Type B pancreatic cell (in vitro differentiated cells): ENCODE data around the gene RUSF1. TPM values are rescaled to one million over a fixed set of nuclear protein-coding genes. Genes with fewer than 3 reads are reported as not detected.

Experiments used
- DNase-seq: peaks from one replicate; pipeline ENCODE4 v3.0.0; 2021; ENCODE audit warnings: mixed read lengths; ENCODE audit not compliant: unreplicated experiment; ENCODE audit errors: extremely low spot score
- H3K27ac Mint-ChIP-seq: 2 replicates; pipeline ENCODE4 v1.8.0; 2021; ENCODE audit warnings: mild to moderate bottlenecking, mixed read lengths
- H3K27me3 Mint-ChIP-seq: 2 replicates; pipeline ENCODE4 v1.8.0; 2021; ENCODE audit warnings: mixed read lengths
- H3K36me3 Mint-ChIP-seq: 2 replicates; pipeline ENCODE4 v1.8.0; 2021; ENCODE audit warnings: mixed read lengths
- H3K4me1 Mint-ChIP-seq: one replicate; pipeline ENCODE4 v1.8.0; 2021; ENCODE audit warnings: mixed read lengths; ENCODE audit not compliant: unreplicated experiment
- H3K4me3 Mint-ChIP-seq: 2 replicates; pipeline ENCODE4 v1.8.0; 2021; ENCODE audit warnings: mild to moderate bottlenecking, mixed read lengths
- H3K9me3 Mint-ChIP-seq: 2 replicates; pipeline ENCODE4 v1.8.0; 2021; ENCODE audit warnings: mixed read lengths
- CTCF ChIP-seq: fragments of 200-600 bp; sonication (generic); conservative IDR thresholded peaks from 2 replicates; pipeline ENCODE4 v1.5.0; 2021; ENCODE audit warnings: antibody characterized with exemption, mild to moderate bottlenecking
- total RNA-seq: library from RNA; stranded (reverse); gene quantifications from 2 replicates; pipeline ENCODE4 v1.2.1, GENCODE V29; 2021; ENCODE audit warnings: low replicate concordance

RUSF1 gene
- total RNA-seq, 1 donor from 2014 or later = 78.2 TPM

GRCh38 chr16:31521368-31521767, 13.2 kb upstream of the RUSF1 start:
- H3K27me3 Mint-ChIP-seq = peaks cover 36% of the 10 kb centered on the region

GRCh38 chr16:31519759-31520431, 11.7 kb upstream of the RUSF1 start:
- no peaks in the 10 kb centered on the region for H3K9me3 Mint-ChIP-seq
- peaks cover 32% of the 10 kb centered on the region for H3K27me3 Mint-ChIP-seq
- no peaks in the 10 kb centered on the region for H3K4me1 Mint-ChIP-seq
- H3K36me3 Mint-ChIP-seq = no peaks in the 10 kb centered on the region
- H3K4me3 Mint-ChIP-seq = no peak overlapping the region
- DNase-seq = no peak
- H3K27ac Mint-ChIP-seq = no peak overlapping the region
- TF ChIP-seq CTCF = no peak

More at GRCh38 chr16:31521368-31521767, 13.2 kb upstream of the RUSF1 start:
- H3K4me3 Mint-ChIP-seq = no peak overlapping the region
- no peak for DNase-seq
- H3K36me3 Mint-ChIP-seq = no peaks in the 10 kb centered on the region
- H3K4me1 Mint-ChIP-seq = no peaks in the 10 kb centered on the region
- H3K27ac Mint-ChIP-seq = no peak overlapping the region
- H3K9me3 Mint-ChIP-seq = no peaks in the 10 kb centered on the region
- no peak for TF ChIP-seq CTCF

- H3K27me3 Mint-ChIP-seq = peaks cover 29% of the 10 kb centered on the region
- peaks cover under 1% of the 10 kb centered on the region for H3K9me3 Mint-ChIP-seq
Observed at GRCh38 chr16:31517800-31518402, 9.7 kb upstream of the RUSF1 start.

GRCh38 chr16:31513884-31514283, 5.7 kb upstream of the RUSF1 start:
- no peak for DNase-seq
- Mint-ChIP-seq H3K9me3 (peaks cover 6% of the 10 kb centered on the region), H3K27me3 (peaks cover 21% of the 10 kb centered on the region)

More at GRCh38 chr16:31517800-31518402, 9.7 kb upstream of the RUSF1 start:
- H3K36me3 Mint-ChIP-seq = no peaks in the 10 kb centered on the region
- no peak for TF ChIP-seq CTCF
- no peak overlapping the region for H3K4me3 Mint-ChIP-seq
- DNase-seq = no peak
- H3K4me1 Mint-ChIP-seq = no peaks in the 10 kb centered on the region
- no peak overlapping the region for H3K27ac Mint-ChIP-seq

GRCh38 chr16:31513126-31513525, 4.9 kb upstream of the RUSF1 start:
- no peaks in the 10 kb centered on the region for H3K36me3 Mint-ChIP-seq
- H3K4me3 Mint-ChIP-seq = no peak overlapping the region
- peaks cover 5% of the 10 kb centered on the region for H3K4me1 Mint-ChIP-seq
- no peak for TF ChIP-seq CTCF
- H3K27me3 Mint-ChIP-seq = peaks cover 21% of the 10 kb centered on the region
- H3K9me3 Mint-ChIP-seq = peaks cover 6% of the 10 kb centered on the region
- no peak overlapping the region for H3K27ac Mint-ChIP-seq
- DNase-seq = no peak

More at GRCh38 chr16:31513884-31514283, 5.7 kb upstream of the RUSF1 start:
- H3K4me1 Mint-ChIP-seq = peaks cover 2% of the 10 kb centered on the region
- TF ChIP-seq CTCF = no peak
- H3K27ac Mint-ChIP-seq = no peak overlapping the region
- H3K4me3 Mint-ChIP-seq = no peak overlapping the region
- no peaks in the 10 kb centered on the region for H3K36me3 Mint-ChIP-seq
